Fibroblast of skin of right biceps (primary cell): Measurements from ENCODE around the gene IRX4.
"Not testable (repeated sequence)": the region's sequence is repeated elsewhere in the genome, so short reads cannot be mapped to it uniquely, and the experiment has no call there.

Source experiments
- DNase-seq: peaks from one replicate; pipeline ENCODE4 v3.0.0-alpha.2; 2013

The IRX4 gene

DNA sequence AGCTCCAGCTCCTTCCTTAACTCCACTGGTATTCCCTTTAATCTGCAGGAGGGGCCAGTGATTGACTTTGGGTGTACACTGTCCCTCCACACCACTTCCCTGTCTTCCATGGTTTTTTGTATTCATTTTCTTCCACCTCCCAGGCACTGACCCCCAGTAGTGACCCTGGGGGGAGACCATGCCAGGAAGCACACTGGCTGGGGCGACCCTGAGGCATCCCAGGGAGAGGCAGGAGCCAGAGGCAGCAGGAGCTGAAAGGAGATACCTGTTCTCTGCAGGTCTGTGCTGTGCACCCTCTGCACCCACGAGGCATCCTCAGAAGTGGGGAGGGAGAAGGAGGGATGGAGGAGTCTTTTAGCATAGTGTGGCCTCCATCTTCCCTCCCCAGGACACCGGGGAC, 27.6 kb downstream of the IRX4 start:
- DNase-seq, result no peak

DNA sequence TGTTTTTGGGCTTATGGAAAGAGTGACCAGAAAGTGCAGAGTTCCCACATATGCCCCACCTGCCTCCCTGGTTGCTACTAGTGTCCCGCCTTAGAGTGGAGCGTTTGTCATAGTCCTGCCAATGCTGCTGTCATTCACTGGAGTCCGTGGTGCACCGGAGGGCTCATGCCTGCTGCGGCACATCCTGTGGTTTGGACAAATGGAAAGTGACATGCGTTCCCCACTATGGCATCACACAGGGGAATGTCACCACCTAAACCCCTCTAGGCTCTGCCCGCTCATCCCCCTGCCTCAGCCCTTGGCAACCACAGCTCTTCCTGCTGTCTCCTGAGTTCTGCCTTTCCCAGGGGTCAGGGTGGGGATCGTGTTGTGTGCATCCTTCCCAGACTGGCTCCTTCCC, 29.2 kb downstream of the IRX4 start:
- no peak for DNase-seq

DNA sequence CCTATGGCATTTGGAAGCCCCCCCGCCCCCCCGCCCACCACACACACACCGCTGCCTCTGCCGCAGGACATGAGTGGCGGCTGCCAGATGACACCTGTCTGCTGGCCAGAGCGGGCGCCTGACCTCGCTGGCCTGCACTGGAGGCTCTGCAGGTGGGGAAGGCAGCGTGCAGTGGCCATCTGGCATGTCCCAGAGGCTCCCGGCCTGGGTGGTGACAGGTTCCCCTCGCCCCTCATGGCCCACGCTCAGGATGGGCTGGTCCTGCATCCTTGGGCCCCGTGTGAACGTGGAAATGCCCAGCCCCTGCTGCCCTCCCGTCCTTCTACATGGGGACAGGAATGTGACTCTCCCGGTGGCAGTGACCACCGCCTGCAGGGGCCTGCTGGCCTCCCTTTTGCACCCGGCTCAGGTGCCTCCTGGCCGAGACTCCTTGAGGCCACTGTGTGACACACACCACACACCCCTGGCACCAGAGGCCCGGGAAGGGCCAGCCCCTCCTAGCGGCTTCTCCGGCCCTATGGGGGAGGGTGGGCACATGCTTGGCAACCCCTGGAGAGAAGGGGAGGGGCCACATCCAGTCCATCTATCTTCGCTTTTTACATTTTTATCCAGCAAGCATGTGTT, 30.3 kb downstream of the IRX4 start:
- DNase-seq, result no peak

DNA sequence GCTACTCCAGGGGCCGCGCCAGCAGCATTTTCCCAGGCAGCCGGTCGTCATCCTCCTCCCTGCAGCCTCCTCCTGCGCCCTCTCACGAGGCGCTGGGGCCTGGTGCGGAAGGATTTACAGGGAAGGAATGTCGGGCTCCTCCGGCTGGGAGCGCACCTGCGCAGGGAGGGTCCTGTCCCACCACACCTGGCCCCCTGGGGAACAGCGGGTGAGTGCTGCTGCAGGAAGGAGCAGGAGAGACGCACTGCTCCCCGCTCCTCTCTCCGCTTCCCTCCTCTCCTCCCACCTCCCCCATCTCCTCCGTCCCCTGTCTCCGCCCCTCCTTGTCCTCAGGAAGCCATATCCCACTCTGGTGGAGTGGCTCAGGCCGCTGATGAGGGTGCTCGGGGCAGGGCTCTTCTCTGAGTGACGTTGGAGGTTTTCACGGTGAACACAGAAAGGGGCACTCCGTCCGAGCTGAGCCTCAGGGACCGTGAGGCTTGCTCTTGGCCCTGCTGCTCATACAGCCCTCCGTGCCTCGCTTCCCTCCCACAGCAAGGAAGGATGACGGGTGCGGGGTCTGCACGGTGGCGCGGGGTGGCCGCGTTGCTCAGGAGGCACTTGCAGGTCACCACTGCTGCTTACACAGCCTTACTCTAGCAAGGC, 31.3 kb downstream of the IRX4 start:
- DNase-seq, result no peak

DNA sequence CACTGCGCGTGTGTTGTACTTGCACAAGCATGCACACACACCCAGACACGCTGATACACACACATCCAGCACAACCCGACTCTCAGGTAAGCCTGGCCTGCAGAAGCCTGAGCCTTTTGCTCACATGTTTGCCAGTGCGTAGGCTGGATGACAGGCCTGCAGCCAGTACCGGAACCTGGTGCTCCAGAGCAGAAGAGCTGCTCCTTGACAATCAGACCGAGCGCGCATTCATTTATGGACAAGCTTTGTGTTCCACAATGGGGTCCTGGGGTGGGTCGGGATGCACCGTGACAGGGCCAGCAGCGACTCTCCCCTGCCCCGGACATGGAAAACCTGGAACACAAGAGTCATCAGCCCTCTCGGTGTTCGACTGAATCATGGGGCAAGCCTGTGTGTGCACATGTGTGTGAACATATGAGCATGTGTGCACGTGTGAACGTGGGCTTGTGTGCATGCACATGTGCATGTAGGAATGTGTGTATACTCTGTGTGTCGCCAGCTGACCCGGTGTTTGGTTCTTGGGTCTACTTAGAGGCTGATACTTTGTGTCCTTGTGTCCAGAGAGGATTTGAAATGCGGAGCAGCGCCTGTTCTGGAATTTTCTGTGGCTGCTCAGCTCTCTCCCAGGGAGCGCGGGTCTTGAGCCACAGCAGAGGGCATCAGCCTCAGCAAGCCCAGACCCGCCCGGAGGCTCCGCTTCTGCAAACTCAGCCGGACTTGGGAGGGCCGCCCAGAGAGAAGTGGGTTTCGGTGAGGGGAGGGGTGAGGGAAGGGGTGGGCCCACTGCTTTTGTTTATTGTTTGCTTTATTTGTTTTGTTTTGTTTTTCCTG, 32.2 kb downstream of the IRX4 start:
- no peak for DNase-seq

DNA sequence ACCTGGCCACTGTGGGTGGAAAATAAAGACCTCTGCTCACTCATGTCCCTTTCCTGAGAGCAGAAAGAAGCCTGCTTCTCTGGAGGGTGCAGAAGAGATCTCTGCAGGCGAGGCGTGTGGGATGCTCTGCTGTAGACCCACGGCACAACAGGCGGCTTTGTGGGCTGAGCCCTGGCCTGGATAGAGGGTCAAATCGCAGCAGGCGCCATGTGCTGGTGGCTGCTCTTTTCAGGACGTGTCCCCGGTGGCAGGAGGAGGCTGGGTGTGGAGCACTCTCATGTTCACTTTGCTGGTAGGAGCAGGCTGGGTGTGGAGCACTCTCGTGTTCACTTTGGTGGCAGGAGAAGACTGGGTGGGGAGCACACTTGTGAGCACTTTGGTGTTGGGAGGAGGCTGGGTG, 35.1 kb downstream of the IRX4 start:
- DNase-seq, result no peak

DNA sequence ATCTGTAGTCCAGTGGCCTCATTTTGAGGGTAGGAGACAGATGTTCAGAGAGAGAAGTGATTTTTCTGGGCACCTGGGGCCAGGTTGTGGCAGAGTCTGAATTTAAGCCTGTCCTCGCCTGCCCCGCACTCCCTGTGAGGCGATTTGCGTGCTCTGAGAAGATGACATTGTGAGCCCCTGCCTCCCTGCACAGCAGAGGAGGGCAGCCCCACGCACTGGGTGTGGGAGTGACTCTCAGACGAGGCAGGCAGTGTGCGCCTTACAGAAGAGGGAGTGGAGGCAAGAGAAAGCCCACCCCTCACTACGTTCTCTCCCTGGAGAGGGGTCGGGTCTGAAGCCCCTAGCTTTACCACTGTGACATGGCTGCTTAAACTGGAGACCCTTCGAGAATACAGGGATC, 35.7 kb downstream of the IRX4 start:
- no peak for DNase-seq

DNA sequence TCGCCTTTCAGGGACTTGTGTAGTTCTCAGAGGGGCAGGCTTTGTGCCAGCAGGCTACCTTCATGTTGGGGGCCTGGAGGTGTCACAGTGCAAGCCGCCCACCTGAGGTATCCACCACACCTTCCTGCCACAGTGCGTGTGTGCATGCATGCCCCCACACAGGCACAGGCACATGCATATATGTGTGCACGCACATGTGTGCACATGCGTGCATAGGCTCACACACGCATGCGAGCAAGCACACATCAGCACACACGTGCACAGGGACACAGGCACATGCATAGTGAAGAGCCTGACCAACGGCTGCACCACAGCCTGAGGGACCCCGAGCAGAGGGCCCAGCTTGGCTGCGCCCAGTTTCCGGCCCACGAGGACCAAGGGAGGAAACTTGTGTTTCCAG, 36.1 kb downstream of the IRX4 start:
- no peak for DNase-seq

DNA sequence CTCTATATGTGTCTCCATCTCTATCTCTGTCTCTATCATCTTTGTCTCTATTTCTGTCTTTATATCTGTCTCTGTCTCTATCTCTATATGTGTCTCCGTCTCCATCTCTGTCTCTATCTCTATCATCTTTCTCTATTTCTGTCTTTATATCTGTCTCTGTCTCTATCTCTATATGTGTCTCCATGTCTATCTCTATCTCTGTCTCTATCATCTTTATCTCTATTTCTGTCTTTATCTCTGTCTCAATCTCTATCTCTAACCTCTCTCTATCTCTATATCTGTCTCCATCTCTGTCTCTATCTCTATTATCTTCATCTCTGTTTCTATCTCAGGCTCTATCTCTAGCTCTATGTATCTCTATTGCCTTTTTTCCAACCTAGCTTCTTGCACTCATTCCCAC, 37.0 kb downstream of the IRX4 start:
- no peak for DNase-seq

DNA sequence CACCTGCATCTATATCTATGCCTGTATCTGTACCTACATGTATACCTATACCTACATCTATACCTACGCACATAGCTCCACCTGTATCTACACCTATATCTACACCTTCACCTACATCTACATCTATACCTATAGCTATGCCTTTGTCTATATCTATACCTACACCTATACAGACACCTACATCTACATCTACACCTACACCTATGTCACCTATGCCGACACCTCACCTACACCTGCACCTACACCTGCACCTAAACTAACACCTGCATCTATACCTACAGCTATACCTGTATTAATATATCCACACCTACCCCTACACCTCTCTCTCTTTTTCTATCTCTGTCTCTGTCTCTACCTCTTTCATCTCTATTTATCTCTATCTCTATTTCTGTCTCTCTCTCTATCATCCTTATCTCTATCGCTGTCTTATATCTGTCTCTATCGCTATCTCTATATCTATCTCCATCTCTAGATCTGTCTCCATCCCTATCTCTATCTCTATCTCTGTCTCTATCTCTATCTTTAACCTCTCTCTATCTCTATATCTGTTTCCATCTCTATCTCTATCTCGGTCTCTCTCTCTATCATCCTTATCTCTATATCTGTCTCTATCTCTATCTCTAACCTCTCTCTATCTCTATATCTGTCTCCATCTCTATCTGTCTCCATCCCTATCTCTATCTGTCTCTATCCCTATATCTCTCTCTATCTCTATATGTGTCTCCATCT, 37.9 kb downstream of the IRX4 start:
- DNase-seq, result no peak

DNA sequence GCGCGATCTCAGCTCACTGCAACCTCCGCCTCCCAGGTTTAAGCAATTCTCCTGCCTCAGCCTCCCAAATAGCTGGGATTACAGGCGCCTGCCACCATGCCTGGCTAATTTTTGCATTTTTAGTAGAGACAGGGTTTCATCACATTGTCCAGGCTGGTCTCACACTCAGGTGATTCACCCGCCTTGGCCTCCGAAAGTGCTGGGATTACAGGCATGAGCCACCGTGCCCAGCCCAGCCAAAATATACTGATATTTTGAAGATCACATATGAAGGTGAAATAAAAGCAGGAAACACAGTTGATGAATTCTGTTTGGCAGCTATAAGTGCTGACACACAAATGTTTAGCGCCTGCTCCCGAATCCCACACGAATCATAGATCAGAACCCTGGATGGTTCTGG, 39.0 kb downstream of the IRX4 start:
- DNase-seq, result not testable (repeated sequence)

DNA sequence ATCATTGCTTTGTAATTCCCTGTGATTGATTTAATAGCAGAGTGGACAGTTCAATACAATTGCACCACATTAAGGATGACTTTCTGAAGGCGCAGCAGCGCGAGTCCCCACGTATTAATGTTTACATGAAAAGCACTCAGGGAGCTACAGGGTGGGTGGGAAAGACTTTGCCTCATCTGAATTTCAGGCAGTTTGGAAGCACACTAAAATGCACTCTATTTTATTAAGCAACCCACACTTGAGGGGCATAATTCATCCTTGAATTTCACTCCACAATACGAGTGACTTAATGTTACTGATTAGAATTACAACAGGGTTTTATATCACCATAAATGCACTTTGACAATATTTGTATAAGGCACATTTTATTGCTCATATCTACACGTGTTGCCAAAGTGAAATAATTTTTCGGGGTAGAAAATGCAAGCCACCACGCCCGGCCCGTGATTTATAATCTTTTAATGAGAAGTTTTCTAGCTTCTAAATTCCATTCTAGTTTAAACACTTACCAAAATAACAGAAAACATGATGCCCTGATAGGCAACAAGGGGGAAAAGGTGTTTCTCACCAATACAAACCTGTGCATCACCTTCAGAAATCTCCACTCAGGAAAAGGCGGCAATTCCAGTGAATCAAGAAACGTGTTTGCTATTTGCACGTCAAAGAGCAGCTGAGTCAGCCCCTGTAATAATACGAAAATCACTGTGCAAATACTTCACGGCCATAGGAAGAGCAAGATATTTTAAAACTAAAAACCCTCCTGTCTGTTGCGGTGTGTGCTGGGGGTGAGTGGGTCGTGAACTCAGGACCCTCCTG, 40.5 kb downstream of the IRX4 start:
- no peak for DNase-seq

DNA sequence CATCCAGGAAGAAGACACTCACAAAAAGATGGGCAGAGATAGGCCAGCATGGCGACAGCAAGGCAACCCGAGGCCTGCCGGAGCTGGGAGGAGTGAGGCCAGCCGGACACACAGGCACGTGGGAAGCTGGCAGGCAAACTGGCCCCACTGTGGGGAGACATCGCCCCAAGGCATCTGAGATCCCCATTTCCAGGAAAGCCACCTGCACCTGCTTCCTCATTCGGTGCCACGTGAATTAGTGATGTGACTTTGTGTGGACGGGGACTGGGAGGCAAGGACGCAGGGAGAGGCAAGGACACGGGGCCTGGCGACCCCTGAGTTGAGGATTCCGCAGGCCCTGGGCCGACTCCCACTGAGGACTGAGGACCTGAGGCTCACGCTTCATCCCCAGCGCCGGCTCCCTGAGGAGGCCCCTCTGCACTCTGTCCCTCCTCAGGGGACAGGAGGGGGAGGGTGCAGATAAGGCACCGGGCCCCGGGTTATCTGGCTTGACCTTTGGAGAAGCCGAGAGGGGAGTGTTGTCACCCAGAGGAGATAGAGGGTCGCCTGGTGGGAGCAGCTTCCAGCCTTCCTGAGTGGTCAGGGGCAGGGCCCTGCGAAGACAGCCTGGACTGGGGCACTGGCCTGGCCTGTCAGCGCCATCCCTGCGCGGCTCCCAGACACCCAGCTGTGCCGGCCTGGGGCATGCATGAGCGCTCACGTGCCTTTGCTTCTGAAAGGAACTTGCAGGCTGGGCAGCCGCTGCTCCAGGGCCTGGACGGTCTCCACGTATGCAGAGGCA, 41.8 kb downstream of the IRX4 start:
- DNase-seq, result no peak

DNA sequence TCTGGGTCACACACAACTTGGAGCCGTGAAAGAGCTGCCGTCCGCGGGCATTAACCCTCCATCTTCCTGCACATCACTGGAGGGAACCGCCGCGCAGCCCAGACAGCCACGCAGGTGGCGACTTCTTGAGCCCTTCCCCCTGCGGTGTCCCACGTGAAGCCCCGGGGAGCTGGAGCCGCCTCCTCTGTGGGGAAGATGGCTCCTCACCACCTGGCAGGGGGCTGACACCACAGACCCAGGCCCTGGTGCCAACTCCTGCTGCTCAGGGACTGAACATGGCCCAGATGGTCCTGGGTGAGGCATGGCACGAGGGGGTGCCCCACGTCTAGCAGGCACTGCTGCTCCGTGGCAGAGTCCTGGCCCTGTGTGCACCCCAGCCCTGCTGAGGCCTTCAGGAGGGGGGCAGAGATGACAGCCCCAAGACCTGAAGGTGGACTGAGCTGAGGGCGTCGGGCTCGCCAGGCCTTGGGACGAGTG, 42.6 kb downstream of the IRX4 start:
- DNase-seq, result no peak

DNA sequence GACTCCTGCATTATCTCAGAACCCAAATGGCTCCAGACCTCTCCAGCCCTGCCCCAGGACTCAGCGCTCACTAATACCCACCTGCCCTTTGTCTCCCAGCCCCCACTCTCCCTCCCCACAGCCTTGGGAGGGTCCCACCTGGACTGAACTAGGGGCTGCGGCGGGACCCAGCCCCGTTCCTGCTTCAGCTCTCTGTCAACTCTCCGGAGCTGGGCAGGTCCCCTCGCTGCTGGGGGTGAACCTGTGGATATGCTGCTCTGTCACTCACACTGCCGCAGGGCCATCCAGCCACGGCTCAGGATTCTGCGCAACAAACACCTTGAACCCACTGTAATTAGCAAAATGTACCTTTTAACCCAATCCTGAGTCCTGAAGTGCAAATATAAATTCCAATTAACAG, 44.7 kb downstream of the IRX4 start:
- DNase-seq, result no peak

DNA sequence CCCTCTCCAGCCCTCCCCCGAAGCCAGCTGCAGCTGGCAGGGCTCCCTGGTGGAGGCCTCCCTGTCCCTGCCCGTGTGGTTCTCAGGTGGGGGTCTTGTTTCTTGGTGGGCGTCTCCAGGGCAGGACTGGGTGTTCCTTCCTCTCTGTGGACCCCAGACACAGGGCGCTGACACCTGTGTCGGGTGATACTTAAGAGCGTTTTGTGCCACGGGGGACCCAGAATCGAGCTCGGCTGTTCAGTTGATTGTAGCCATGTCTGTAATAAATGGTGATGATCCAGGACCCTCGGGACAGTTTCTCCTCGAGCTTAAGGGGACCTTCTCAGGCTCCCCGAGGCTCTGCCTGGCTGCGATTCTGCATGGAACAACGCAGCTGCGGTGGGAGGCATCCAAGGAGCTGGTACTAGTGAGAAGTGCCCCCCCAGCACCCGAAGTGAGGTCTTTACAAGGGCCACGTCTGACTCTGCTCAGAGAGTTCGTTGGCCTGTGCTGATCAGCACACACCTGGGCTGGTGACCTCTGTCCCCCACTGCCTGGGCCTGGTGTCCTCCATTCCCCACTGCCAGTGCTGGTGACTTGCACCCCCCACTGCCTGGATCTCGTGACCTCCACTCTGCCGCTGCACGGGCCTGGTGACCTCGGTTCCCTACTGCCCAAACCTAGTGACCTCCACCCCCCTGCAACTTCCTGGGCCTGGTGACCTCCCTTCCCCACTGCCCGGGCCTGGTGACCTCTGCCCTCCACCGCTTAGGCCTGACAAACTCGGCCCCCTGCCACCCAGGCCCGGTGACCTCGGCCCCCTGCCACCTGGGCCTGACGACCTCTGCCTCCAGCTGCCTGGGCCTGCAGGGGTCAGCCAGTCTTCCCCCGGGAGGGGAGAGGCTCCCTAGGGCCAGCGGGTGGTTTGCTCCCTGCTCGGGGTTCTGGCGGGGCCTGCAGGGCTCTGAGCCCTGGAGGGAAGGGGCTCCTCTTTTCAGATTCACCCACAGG, 45.5 kb downstream of the IRX4 start:
- DNase-seq, result no peak

DNA sequence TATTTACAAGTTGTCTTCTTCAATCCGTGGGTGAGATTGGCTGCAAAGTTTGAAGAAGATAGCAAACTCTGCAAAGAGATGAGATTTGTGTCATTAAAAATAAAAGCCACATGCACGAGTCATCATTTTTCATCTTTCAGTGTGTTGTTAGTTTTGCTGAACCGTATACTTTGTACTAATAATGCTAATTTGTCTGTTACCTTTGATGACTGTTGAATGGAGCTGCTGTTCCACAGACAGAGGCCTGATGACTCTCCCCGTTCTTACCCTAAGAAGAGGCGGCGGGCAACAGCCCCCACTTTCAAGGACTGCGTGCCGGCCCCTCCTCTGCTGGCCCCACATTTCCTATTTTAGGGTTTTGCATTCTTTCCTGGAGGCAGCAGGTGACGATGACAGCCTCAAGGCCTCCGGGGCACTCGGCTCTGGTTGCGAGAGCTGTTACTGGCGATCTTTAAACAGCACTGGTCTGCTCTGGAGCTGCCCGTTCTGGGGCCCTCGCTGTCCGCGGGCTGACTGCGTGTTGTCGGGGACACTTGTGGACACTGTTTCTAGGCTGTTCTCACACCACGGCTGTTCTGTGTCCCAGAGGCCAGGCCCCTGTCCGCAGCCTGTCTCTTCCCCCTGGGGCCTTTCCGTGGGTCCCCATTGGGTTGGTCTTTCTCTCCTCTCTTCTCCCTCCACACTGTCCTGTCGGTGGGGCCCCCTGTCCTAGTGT, 46.4 kb downstream of the IRX4 start:
- DNase-seq, result no peak

DNA sequence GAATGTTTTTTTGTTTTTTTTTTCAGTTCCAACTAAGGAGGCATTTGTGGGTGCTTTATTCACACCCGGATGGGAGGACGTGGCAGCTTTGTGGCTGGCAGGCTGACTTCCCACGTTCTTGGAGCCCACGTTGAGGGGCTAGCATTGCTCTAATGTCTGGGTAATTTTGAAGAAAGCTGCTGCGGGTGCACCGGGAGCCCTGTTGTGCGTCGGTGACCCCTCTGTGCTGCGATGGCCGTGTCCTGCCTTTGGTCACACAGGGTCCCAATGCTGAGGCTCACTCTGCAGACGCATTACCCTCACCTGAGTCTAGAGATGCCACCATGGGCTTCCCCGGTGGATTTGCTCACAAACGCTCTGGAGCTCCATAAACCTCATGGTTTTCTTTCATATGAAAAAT, 47.3 kb downstream of the IRX4 start:
- DNase-seq, result no peak

DNA sequence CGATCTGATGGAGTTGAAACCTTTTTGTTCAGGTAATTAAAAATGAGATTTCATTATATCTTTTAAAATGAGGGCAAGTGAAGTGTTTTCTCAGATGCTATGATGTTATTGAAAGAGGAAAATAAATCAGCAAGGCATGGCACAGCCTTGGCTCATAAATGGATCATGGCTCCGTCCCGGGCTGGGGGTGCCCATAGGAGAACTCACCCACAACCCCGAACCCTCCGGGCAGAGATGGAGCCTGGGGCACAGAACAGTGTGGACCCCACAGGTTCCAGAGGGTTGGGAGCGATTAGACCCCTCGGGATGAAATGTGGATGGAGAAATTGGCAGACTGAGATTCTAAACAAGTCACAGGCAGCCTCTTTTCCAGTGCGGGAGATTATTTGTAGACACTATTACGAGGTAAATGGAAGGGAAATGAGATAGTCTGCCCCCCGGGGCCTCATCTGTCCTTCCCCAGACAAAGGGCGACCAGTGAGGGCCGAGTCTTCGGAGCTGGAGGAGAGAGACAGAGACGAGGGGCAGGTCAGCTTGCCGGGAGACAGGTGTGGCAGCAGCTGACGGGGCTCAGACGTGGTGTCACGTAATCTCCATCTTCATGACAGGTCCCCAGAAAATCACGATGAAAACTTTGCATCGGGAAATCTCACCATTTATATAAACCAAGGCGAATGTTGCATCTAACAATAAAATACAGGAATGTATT, 47.9 kb downstream of the IRX4 start:
- no peak for DNase-seq
